Measurements from ENCODE around the gene SLC25A43.
"Not testable (repeated sequence)": the region's sequence is repeated elsewhere in the genome, so short reads cannot be mapped to it uniquely, and the experiment has no call there.

The SLC25A43 gene

DNA sequence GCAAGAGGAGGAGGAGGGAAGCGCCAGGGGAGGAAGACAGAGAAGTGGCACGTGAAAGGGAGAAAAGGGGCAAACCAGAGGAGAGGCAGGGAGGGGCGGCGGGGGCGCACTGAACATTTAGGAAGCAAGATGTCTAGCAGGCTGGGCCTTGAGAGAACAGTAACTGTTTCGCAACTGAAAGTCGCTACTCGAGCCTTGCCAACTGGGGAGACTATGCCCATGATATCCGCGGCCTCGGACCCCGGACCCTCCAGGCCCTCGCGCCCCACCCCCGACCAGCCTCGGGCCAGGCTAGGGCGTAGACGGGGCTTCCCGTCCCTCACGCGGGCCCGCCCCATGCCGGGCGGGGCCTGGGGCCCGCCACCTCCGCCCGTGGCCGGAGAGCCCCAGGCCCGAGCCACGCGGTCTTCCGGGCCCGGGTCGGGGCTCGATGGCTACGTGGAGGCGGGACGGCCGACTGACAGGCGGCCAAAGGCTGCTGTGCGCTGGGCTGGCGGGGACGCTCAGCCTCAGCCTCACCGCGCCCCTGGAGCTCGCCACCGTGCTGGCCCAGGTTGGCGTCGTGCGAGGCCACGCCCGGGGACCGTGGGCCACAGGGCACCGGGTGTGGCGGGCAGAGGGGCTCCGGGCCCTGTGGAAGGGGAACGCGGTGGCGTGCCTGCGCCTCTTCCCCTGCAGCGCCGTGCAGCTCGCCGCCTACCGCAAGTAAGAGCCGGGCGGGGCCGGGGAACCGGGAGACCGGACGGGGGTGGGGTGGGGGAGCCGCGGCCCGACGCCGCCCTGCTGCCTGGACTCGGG, at the start of gene SLC25A43:
SLC25A43 (plus strand) TSS at position 363 of the 798 bp plus-strand sequence; CDS start at position 431, 68 bp downstream.
- no peak for DNase-seq

- DNase-seq, result no peak
These were observed 39.3 kb upstream of the SLC25A43 start for GRCh38 chrX:119359618-119360382.

- not testable (repeated sequence) for DNase-seq
These were observed 37.7 kb upstream of the SLC25A43 start for GRCh38 chrX:119361451-119361850.

DNA sequence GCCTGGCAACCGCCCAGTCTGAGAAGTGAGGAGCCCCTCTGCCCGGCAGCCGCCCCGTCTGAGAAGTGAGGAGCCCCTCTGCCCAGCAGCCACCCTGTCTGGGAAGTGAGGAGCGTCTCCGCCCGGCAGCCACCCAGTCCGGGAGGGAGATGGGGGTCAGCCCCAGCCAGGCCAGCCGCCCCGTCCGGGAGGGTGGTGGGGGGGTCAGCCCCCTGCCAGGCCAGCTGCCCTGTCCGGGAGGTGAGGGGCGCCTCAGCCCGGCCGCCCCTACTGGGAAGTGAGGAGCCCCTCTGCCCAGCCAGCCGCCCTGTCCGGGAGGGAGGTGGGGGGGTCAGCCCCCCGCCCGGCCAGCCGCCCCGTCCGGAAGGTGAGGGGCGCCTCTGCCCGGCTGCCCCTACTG, 37.1 kb upstream of the SLC25A43 start:
- not testable (repeated sequence) for DNase-seq

DNA sequence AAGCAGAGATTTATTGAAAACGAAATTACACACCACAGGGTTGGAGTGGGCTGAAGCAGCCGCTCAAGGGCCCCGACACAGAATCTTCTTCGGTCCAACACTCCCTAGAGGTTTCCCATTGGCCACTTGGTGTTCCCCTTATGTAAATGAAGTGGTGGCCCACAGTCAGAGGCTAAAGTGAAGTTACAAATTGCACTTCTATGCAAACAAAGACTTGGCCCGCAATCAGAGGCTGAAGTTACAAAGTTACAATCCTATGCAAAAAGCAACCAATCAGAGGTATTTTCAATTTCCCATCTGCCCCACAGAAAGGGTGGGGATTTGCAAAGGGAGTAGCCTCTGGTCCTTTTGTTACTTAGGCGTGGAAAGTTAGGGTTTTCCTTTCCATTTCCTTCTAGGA, 35.7 kb upstream of the SLC25A43 start:
- DNase-seq, result no peak

DNA sequence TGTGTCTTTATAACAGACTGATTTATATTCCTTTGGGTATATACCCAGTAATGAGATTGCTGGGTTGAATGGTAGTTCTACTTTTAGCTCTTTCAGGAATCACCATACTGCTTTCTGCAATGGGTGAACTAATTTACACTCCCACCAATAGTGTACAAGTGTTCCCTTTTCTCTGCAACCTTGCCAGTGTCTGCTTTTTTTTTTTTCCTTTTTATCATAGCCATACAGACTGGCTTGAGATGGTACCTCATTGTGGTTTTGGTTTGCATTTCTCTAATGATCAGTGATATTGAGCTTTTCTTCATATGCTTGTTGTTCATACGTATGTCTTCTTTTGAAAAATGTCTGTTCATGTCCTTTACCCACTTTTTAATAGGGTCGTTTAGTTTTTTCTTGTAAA, 27.3 kb upstream of the SLC25A43 start:
- DNase-seq, result not testable (repeated sequence)

- DNase-seq, result no peak
These were observed 24.4 kb upstream of the SLC25A43 start for GRCh38 chrX:119374736-119375135.

DNA sequence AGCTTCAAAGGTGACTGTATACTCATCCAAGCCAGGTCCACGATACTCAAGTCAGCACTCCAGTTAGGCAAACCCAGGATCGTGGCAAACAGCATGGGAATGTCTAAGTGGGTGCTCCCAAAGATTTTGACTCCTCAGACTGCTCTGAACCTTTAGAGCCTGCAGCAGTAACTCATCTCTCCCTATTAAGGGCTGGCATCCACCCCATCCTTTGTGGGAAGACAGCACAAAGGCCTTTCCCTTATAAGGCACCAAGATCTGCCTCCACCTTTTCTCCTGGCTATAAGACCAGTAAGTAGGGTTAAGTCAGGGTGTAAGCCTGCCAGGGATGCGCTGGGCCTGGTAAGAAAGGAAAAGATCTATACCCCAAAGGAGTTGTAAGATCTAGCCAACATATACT, 23.6 kb upstream of the SLC25A43 start:
- DNase-seq, result no peak

GRCh38 chrX:119376312-119376711, 22.8 kb upstream of the SLC25A43 start:
- DNase-seq, result no peak

GRCh38 chrX:119381349-119381944, 17.7 kb upstream of the SLC25A43 start:
- DNase-seq, result peak; percentile 6

DNA sequence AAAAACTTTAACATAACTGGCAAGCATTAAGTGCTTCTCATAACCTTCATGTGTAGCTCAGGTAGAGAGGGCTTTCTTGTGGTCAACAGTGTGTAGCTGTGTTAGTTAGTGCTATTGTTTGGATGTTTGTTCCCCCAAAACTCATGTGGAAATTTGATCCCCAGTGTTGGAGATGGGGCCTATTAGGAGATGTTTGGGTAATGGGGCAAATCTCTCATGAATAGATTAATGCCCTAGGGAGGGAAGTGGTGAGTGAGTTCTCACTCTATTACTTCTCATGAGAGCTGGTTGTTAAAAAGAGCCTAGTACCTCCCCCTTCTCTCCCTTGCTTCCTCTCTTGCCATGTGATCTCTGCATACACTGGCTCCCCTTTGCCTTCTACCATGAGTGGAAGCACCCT, 16.5 kb upstream of the SLC25A43 start:
- peak; percentile 24 for DNase-seq

DNA sequence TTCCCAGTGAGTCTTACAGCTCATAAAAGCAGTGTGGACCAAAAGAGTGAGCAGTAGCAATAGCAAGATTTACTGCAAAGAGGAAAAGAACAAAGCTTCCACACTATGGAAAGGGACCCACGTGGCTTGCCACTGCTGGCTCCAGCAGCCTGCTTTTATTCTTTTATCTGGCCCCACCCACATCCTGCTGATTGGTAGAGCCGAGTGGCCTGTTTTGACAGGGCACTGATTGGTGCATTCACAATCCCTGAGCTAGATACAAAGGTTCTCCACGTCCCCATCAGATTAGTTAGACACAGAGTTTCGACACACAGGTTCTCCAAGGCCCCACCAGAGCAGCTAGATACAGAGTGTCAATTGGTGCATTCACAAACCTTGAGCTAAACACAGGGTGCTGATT, 12.5 kb upstream of the SLC25A43 start:
- not testable (repeated sequence) for DNase-seq

- DNase-seq, result not testable (repeated sequence)
These were observed 11.7 kb upstream of the SLC25A43 start for GRCh38 chrX:119387426-119387825.

DNA sequence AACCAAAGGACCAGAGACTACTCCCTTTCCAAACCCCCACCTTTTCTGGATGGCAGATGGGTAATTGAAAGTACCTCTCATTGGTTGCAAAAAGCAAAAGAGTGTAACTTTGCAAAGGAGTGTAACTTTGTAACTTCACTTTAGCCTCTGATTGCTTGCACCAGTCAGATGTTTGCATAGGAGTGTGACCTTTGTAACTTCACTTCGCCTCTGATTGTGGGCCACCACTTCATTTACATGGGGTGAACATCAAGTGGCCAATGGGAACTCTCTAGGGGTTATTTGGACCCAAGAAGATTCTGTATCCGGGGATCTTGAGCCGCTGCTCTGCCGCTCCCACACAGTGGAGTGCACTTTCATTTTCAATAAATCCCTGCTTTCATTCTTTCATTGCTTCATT, 9.9 kb upstream of the SLC25A43 start:
- DNase-seq, result no peak

- no peak for DNase-seq
These were observed 9.2 kb upstream of the SLC25A43 start for GRCh38 chrX:119389871-119390501.

GRCh38 chrX:119391279-119391678, 7.9 kb upstream of the SLC25A43 start:
- DNase-seq, result no peak

DNA sequence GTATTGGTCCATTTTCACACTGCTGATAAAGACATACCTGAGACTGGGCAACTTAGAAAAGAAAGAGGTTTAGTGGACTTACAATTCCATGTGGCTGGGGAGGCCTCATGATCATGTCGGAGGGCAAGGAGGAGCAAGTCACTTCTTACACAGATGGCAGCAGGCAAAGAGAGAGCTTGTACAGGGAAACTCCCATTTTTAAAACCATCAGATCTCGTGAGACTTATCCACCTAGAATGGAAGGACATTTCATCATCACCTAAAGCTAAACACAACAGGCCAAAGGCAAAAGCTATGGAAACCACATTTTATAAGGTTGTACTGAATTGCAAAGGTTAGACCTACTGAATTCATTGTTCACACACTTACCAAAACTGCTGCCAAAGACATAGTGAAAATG, 6.0 kb upstream of the SLC25A43 start:
- DNase-seq, result no peak

GRCh38 chrX:119398587-119398973, 556 bp upstream of the SLC25A43 start:
- no peak for DNase-seq

GRCh38 chrX:119399772-119400101, 601 bp downstream of the SLC25A43 start:
- no peak for DNase-seq

DNA sequence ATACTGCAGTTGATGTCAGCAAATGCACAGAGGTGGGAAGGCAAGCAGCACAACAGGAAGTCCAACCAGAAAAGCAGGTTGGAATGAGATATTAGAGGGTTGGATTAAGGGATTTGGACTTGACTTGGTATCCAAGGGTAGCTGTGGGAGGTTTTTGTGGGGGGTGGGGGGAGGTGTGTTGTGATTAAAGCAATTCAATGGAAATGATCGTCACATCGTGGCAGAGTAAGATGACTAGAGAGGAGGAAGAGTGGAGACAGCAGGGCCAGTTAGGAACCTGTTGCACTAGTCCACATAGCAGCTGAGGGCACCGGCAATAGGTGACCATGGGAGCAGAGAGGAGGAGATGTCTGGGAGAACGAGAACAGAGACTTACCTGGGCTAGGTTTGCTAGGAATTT, 2.4 kb downstream of the SLC25A43 start:
- no peak for DNase-seq

DNA sequence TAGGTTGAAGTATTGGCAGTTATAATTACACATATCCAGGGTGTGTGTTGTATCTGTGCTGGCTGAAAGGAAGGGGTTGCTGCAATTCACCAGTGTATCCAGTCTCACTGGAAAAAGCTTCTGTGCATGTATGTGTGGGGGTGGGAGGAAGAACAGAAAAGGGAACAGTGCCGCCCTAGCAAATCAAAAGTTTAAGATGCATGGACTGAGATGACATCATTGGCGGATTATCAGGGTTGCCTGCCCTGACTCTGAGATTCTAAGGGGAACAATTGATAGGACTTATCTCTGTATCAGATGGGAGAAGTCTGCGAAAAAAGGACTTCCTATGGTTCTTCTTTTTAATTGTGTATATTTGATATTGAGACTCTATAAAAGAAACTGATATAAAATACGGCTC, 3.5 kb downstream of the SLC25A43 start:
- DNase-seq, result no peak

GRCh38 chrX:119406776-119407175, 7.6 kb downstream of the SLC25A43 start:
- DNase-seq, result no peak

GRCh38 chrX:119407681-119408080, 8.5 kb downstream of the SLC25A43 start:
- no peak for DNase-seq
